Brain microvascular endothelial cell (primary cell): ENCODE measurements around the gene USP30.

Experiments used
- DNase-seq: peaks from one replicate; pipeline ENCODE4 v3.0.0-alpha.2; 2020
- H3K27ac ChIP-seq: fragments of 250-450 bp; sonication (Bioruptor Pico); 2 replicates; pipeline ENCODE4 v1.5.1; 2020; ENCODE audit warnings: mild to moderate bottlenecking, moderate library complexity
- H3K27me3 ChIP-seq: fragments of 250-450 bp; sonication (Bioruptor Pico); replicated peaks from 2 replicates; pipeline ENCODE4 v1.5.1; 2020; ENCODE audit warnings: mild to moderate bottlenecking
- H3K36me3 ChIP-seq: fragments of 250-450 bp; sonication (Bioruptor Pico); replicated peaks from 2 replicates; pipeline ENCODE4 v1.5.1; 2020; ENCODE audit warnings: mild to moderate bottlenecking
- H3K4me3 ChIP-seq: 2 replicates; pipeline ENCODE4 v1.5.1; 2011; ENCODE audit warnings: low read depth, mild to moderate bottlenecking, control low read depth, low read length, moderate library complexity
- in situ Hi-C: cut with HindIII; loops from 2 replicates; pipeline ENCODE4 v1.10.0; 2017; ENCODE audit warnings: low sequenced_read_pairs, low pct_ligation_motif_present
- TF ChIP-seq, protein P1 (sequence below): IDR thresholded peaks from 2 replicates; pipeline ENCODE4 v1.5.1; 2011; ENCODE audit warnings: low read depth, mild to moderate bottlenecking, moderate library complexity, low read length, control low read depth, inconsistent platforms; ENCODE audit errors: missing control alignments

Gene USP30

GRCh38 chr12:109105176-109105575, 52.8 kb downstream of the USP30 start:
- H3K36me3 ChIP-seq: peaks cover 15% of the 10 kb centered on the region
- in situ Hi-C loops: no loop called here
- H3K27ac ChIP-seq: no peak overlapping the region
- TF ChIP-seq, protein P1, sequence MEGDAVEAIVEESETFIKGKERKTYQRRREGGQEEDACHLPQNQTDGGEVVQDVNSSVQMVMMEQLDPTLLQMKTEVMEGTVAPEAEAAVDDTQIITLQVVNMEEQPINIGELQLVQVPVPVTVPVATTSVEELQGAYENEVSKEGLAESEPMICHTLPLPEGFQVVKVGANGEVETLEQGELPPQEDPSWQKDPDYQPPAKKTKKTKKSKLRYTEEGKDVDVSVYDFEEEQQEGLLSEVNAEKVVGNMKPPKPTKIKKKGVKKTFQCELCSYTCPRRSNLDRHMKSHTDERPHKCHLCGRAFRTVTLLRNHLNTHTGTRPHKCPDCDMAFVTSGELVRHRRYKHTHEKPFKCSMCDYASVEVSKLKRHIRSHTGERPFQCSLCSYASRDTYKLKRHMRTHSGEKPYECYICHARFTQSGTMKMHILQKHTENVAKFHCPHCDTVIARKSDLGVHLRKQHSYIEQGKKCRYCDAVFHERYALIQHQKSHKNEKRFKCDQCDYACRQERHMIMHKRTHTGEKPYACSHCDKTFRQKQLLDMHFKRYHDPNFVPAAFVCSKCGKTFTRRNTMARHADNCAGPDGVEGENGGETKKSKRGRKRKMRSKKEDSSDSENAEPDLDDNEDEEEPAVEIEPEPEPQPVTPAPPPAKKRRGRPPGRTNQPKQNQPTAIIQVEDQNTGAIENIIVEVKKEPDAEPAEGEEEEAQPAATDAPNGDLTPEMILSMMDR: no peak
- no peaks in the 10 kb centered on the region for H3K27me3 ChIP-seq
- no peak for DNase-seq
- no peak overlapping the region for H3K4me3 ChIP-seq

- no peak for DNase-seq
- Histone ChIP-seq H3K36me3 (peaks cover 5% of the 10 kb centered on the region), H3K27ac (no peak overlapping the region), H3K27me3 (no peaks in the 10 kb centered on the region), H3K4me3 (no peak overlapping the region)
- in situ Hi-C loops: no loop called here
- TF ChIP-seq, protein P1: no peak
Observed at GRCh38 chr12:109109746-109110350, 57.5 kb downstream of the USP30 start.

DNA sequence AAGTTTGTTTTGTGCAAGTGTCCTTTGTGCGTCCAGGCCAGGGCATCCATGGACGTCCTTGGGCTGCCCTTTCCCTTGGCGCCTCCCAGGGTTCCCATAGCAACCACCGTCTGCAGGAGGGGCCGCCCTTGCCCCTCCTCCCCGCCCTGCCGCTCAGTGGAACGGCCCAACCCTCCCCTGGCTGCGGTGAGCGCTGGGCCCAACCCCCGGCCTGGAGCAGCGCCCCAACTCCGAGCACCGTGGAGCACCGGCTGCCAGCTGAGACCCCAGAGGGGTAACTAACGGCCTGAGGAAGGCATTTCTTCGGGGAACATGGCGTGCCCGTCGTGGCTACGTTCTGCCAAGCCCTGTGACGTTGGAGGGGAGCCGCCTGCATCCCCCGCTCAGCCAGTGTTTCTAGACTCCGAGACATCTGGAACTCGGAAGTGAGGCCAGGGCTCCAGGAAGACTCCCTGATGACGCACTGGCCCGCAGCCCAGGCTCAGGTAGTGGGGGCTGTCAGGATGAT, 58.7 kb downstream of the USP30 start:
- Histone ChIP-seq H3K4me3 (peak overlapping the region; percentile 75), H3K27me3 (no peaks in the 10 kb centered on the region), H3K36me3 (peaks cover 5% of the 10 kb centered on the region), H3K27ac (peak overlapping the region; percentile 69)
- TF ChIP-seq, protein P1: no peak
- in situ Hi-C loops: no loop called here
- DNase-seq: peak; percentile 67

- Histone ChIP-seq H3K27me3 (no peaks in the 10 kb centered on the region), H3K27ac (no peak overlapping the region), H3K4me3 (no peak overlapping the region), H3K36me3 (peaks cover 2% of the 10 kb centered on the region)
- no peak for DNase-seq
- in situ Hi-C loops: no loop called here
- TF ChIP-seq, protein P1: no peak
Observed at GRCh38 chr12:109112720-109113465, 60.5 kb downstream of the USP30 start.

DNA sequence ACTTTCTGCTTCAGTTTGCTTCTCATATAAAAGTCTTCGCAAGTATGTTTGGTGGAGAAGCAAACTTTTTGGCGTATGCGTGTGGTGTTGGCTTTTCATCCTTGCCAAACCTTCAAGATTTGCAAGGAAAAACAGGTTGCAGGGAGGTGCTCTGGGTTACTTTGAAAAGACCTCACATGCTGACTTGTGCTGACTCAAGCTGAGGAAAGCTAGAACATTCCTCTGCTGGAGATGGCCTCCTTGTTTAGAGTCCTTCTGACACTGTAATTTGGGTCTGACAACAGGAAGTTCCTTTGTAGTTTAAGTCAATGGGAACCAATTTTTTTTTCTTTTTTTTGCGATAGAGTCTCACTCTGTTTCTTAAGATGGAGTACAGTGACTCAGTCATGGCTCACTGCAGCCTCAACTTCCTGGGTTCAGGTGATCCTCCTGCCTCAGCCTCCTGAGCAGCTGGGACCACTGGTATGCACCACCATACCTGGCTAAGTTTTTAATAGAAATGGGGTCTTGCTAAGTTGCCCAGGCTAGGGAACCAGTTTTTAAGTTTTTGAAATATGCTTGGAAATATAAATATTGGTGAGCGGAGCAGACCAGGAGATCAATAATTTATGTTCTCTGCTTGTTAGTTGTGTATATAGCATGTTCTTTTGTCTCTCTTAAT, 61.4 kb downstream of the USP30 start:
- TF ChIP-seq, protein P1: no peak
- Histone ChIP-seq H3K36me3 (no peaks in the 10 kb centered on the region), H3K27me3 (no peaks in the 10 kb centered on the region), H3K27ac (no peak overlapping the region), H3K4me3 (no peak overlapping the region)
- no peak for DNase-seq
- in situ Hi-C loops: no loop called here
